Measurements from ENCODE around the gene SLC43A1. TPM values are rescaled to one million over a fixed set of nuclear protein-coding genes. Genes with fewer than 3 reads are reported as not detected.
A peak's percentile ranks its signal among the peaks of the same experiment; 100 is the strongest.

Gene SLC43A1
- polyA plus RNA-seq, 4 donors, result 5.4 to 6.6 (median 5.9) TPM

GRCh38 chr11:57499413-57499982, 16.0 kb downstream of the SLC43A1 start:
- peak; percentile 86 to 89 (median 87) for DNase-seq (ENCODE audit: low read depth in 4 of 4, low spot score in 3 of 4)

GRCh38 chr11:57498540-57498939, 17.0 kb downstream of the SLC43A1 start:
- DNase-seq (ENCODE audit: low read depth in 4 of 4, low spot score in 3 of 4), result no peak

- DNase-seq (ENCODE audit: low read depth in 4 of 4, low spot score in 3 of 4), result no peak
Measured at GRCh38 chr11:57497303-57498247, 17.9 kb downstream of the SLC43A1 start.

- no peak for DNase-seq (ENCODE audit: low read depth in 4 of 4, low spot score in 3 of 4)
Measured at GRCh38 chr11:57496109-57496820, 19.2 kb downstream of the SLC43A1 start.

- no peak for DNase-seq (ENCODE audit: low read depth in 4 of 4, low spot score in 3 of 4)
Measured at GRCh38 chr11:57493507-57494503, 21.7 kb downstream of the SLC43A1 start.

GRCh38 chr11:57491371-57492061, 24.0 kb downstream of the SLC43A1 start:
- DNase-seq (ENCODE audit: low read depth in 4 of 4, low spot score in 3 of 4), result no peak

GRCh38 chr11:57490456-57491248, 24.9 kb downstream of the SLC43A1 start:
- DNase-seq (ENCODE audit: low read depth in 4 of 4, low spot score in 3 of 4), result no peak

- no peak for DNase-seq (ENCODE audit: low read depth in 4 of 4, low spot score in 3 of 4)
Measured at GRCh38 chr11:57487920-57488659, 27.4 kb downstream of the SLC43A1 start.

GRCh38 chr11:57487021-57487778, 28.3 kb downstream of the SLC43A1 start:
- no peak for DNase-seq (ENCODE audit: low read depth in 4 of 4, low spot score in 3 of 4)

- no peak for DNase-seq (ENCODE audit: low read depth in 4 of 4, low spot score in 3 of 4)
Measured at GRCh38 chr11:57485217-57485990, 30.1 kb downstream of the SLC43A1 start.

GRCh38 chr11:57484141-57484710, 31.3 kb downstream of the SLC43A1 start:
- no peak for DNase-seq (ENCODE audit: low read depth in 4 of 4, low spot score in 3 of 4)

- DNase-seq (ENCODE audit: low read depth in 4 of 4, low spot score in 3 of 4), result no peak
Measured at GRCh38 chr11:57483562-57483918, 32.0 kb downstream of the SLC43A1 start.

- no peak for DNase-seq (ENCODE audit: low read depth in 4 of 4, low spot score in 3 of 4)
Measured at GRCh38 chr11:57482782-57483561, 32.5 kb downstream of the SLC43A1 start.

GRCh38 chr11:57481915-57482781, 33.4 kb downstream of the SLC43A1 start:
- no peak for DNase-seq (ENCODE audit: low read depth in 4 of 4, low spot score in 3 of 4)

- DNase-seq (ENCODE audit: low read depth in 4 of 4, low spot score in 3 of 4), result no peak
Measured at GRCh38 chr11:57481315-57481714, 34.2 kb downstream of the SLC43A1 start.
